IMR-90 (cell line): ENCODE data around the gene MAP3K1. TPM values are rescaled to one million over a fixed set of nuclear protein-coding genes. Genes with fewer than 3 reads are reported as not detected.

Source experiments
- ATAC-seq: fragments of 200-7000 bp; cut with Tn5 transposase; 2 replicates; pipeline ENCODE4 v1.9.1; 2020; ENCODE audit warnings: low read depth, mild to moderate bottlenecking, moderate library complexity
- BruUV-seq: library from RNA; stranded (reverse); fragments of 400-500 nt; replicated peaks from 2 replicates; lab custom pipeline; 2021; lab: Mats Ljungman, UMichigan
- CTCF ChIA-PET: fragments of 300-600 bp; formaldehyde crosslinking; extraction: SDS; loops from one replicate; lab custom pipeline; 2021; ENCODE audit warnings: antibody characterized with exemption; lab: Yijun Ruan, JAX
- POLR2A ChIA-PET: fragments of 300-600 bp; sonication (Branson Sonifier 250); formaldehyde crosslinking; loops from one replicate; lab custom pipeline; 2022; ENCODE audit warnings: antibody characterized with exemption; ENCODE audit not compliant: unreplicated experiment; lab: Charles Lee
- DNase-seq: peaks from one replicate; pipeline ENCODE4 v3.0.0; 2013
- H2AFZ ChIP-seq: replicated peaks from 2 replicates; pipeline ENCODE3; 2013; ENCODE audit warnings: low read length, mild to moderate bottlenecking; ENCODE audit not compliant: poor library complexity
- H2AK5ac ChIP-seq: 2 replicates; pipeline ENCODE4 v1.6.1; 2013; ENCODE audit warnings: low read depth, low read length, inconsistent platforms
- H2AK9ac ChIP-seq: replicated peaks from 2 replicates; pipeline ENCODE3; 2013; ENCODE audit warnings: mild to moderate bottlenecking, low read depth, low read length, moderate library complexity; ENCODE audit not compliant: poor library complexity
- H2BK120ac ChIP-seq: 2 replicates; pipeline ENCODE4 v1.6.1; 2013; ENCODE audit warnings: low read depth, low read length, inconsistent platforms
- H2BK15ac ChIP-seq: 3 replicates; pipeline ENCODE4 v1.6.1; 2013; ENCODE audit warnings: low read depth, low read length, inconsistent platforms
- H2BK20ac ChIP-seq: 2 replicates; pipeline ENCODE4 v1.6.1; 2013; ENCODE audit warnings: low read depth, mild to moderate bottlenecking, inconsistent platforms, low read length, moderate library complexity
- H2BK5ac ChIP-seq: 2 replicates; pipeline ENCODE4 v1.6.1; 2013; ENCODE audit warnings: mild to moderate bottlenecking, low read depth, low read length, inconsistent platforms; ENCODE audit not compliant: poor library complexity, severe bottlenecking
- H3K14ac ChIP-seq: replicated peaks from 2 replicates; pipeline ENCODE4 v1.6.1; 2013; ENCODE audit warnings: low read depth, low read length, inconsistent platforms
- H3K18ac ChIP-seq: 2 replicates; pipeline ENCODE4 v1.6.1; 2013; ENCODE audit warnings: low read depth, low read length, control low read depth
- H3K23ac ChIP-seq: 2 replicates; pipeline ENCODE4 v1.6.1; 2013; ENCODE audit warnings: low read depth, low read length, inconsistent platforms
- H3K27ac ChIP-seq: 2 replicates; pipeline ENCODE4 v1.5.1; 2013; ENCODE audit warnings: mild to moderate bottlenecking, control low read depth, low read length; ENCODE audit not compliant: insufficient read depth
- H3K27me3 ChIP-seq: 2 replicates; pipeline ENCODE4 v1.6.1; 2013; ENCODE audit warnings: low read length; ENCODE audit not compliant: control insufficient read depth, insufficient read depth
- H3K36me3 ChIP-seq: 2 replicates; pipeline ENCODE4 v1.6.1; 2013; ENCODE audit warnings: low read length, mixed read lengths; ENCODE audit not compliant: control insufficient read depth, insufficient read depth
- H3K4ac ChIP-seq: 2 replicates; pipeline ENCODE4 v1.6.1; 2013; ENCODE audit warnings: low read depth, low read length, inconsistent platforms
- H3K4me1 ChIP-seq: 2 replicates; pipeline ENCODE4 v1.6.1; 2013; ENCODE audit warnings: low read length, mixed read lengths; ENCODE audit not compliant: control insufficient read depth, insufficient read depth
- H3K4me2 ChIP-seq: 2 replicates; pipeline ENCODE4 v1.6.1; 2013; ENCODE audit warnings: low read depth, mild to moderate bottlenecking, control low read depth, low read length, moderate library complexity
- H3K4me3 ChIP-seq: 2 replicates; pipeline ENCODE4 v1.5.1; 2013; ENCODE audit warnings: low read depth, mild to moderate bottlenecking, control low read depth, low read length, moderate library complexity; ENCODE audit not compliant: insufficient read depth
- H3K56ac ChIP-seq: 2 replicates; pipeline ENCODE4 v1.6.1; 2013; ENCODE audit warnings: low read length, inconsistent platforms; ENCODE audit not compliant: insufficient read depth; ENCODE audit errors: extremely low read depth
- H3K79me1 ChIP-seq, 2 experiments: 2 replicates each; pipeline ENCODE4 v1.6.1; 2013; ENCODE audit warnings: low read length in 2 of 2, inconsistent platforms in 1 of 2, low read depth in 1 of 2
- H3K9ac ChIP-seq: 2 replicates; pipeline ENCODE4 v1.6.1; 2013; ENCODE audit warnings: low read depth, low read length, control low read depth
- H3K9me1 ChIP-seq: 2 replicates; pipeline ENCODE4 v1.6.1; 2013; ENCODE audit warnings: low read length, inconsistent platforms; ENCODE audit not compliant: insufficient read depth
- H3K9me3 ChIP-seq: 2 replicates; pipeline ENCODE4 v1.6.1; 2013; ENCODE audit warnings: low read length; ENCODE audit not compliant: control insufficient read depth, insufficient read depth
- H4K20me1 ChIP-seq: 2 replicates; pipeline ENCODE4 v1.6.1; 2013; ENCODE audit warnings: low read length, inconsistent platforms; ENCODE audit not compliant: insufficient read depth
- H4K5ac ChIP-seq: 2 replicates; pipeline ENCODE4 v1.6.1; 2013; ENCODE audit warnings: mild to moderate bottlenecking, low read depth, low read length, control low read depth
- H4K8ac ChIP-seq, 2 experiments: 2 replicates each; pipeline ENCODE4 v1.6.1; 2013; ENCODE audit warnings: low read depth in 2 of 2, low read length in 2 of 2, control low read depth in 1 of 2, inconsistent platforms in 1 of 2
- H4K91ac ChIP-seq: 2 replicates; pipeline ENCODE4 v1.6.1; 2013; ENCODE audit warnings: low read depth, low read length, inconsistent platforms; ENCODE audit not compliant: insufficient read depth
- CEBPB ChIP-seq: IDR thresholded peaks from 2 replicates; pipeline ENCODE4 v1.6.1; 2012; ENCODE audit warnings: low read depth, low read length, improper control_type of control experiment
- CHD1 ChIP-seq: IDR thresholded peaks from 2 replicates; pipeline ENCODE4 v1.6.1; 2012; ENCODE audit warnings: low read depth, low read length, improper control_type of control experiment
- ELK1 ChIP-seq: fragments of 150-350 bp; IDR thresholded peaks from 2 replicates; pipeline ENCODE4 v1.6.1; 2016; ENCODE audit warnings: low read depth, mild to moderate bottlenecking, low read length, moderate library complexity, borderline replicate concordance
- FOS ChIP-seq: fragments of 150-350 bp; IDR thresholded peaks from 2 replicates; pipeline ENCODE4 v1.6.1; 2016; ENCODE audit warnings: low read depth, low read length
- MAFK ChIP-seq: IDR thresholded peaks from 2 replicates; pipeline ENCODE4 v1.6.1; 2012; ENCODE audit warnings: low read depth, low read length, improper control_type of control experiment
- MAZ ChIP-seq: IDR thresholded peaks from 2 replicates; pipeline ENCODE4 v1.6.1; 2012; ENCODE audit warnings: low read depth, mild to moderate bottlenecking, low read length, improper control_type of control experiment, moderate library complexity, borderline replicate concordance
- NFE2L2 ChIP-seq: fragments of 150-350 bp; IDR thresholded peaks from 2 replicates; pipeline ENCODE4 v1.6.1; 2016; ENCODE audit warnings: low read depth, mild to moderate bottlenecking, low read length
- POLR2A ChIP-seq: IDR thresholded peaks from 2 replicates; pipeline ENCODE4 v1.6.1; 2012; ENCODE audit warnings: mild to moderate bottlenecking, low read depth, low read length
- RFX5 ChIP-seq: IDR thresholded peaks from 2 replicates; pipeline ENCODE4 v1.8.0; 2012; ENCODE audit warnings: low read depth, mild to moderate bottlenecking, low read length, moderate library complexity
- SMC3 ChIP-seq: fragments of 150-350 bp; IDR thresholded peaks from 2 replicates; pipeline ENCODE4 v1.6.1; 2016; ENCODE audit warnings: low read depth, mild to moderate bottlenecking, antibody characterized with exemption, low read length, moderate library complexity
- WGBS, 2 experiments: methylation state at CpG; one replicate each; pipeline versions ENCODE4 v1.1.5 to v1.1.7; 2013; ENCODE audit warnings: missing lambda C conversion rate in 2 of 2; ENCODE audit not compliant: insufficient read length in 1 of 2; ENCODE audit errors: extremely low coverage in 2 of 2; 5-methylcytosine and 5-hydroxymethylcytosine counted together
- dilution Hi-C: fragments of 300-500 bp; cut with HindIII; formaldehyde crosslinking; loops from one replicate; pipeline ENCODE4 v1.14.3; 2018; ENCODE audit warnings: low sequenced_read_pairs; ENCODE audit not compliant: unreplicated experiment
- in situ Hi-C: fragments of 300-500 bp; cut with MboI; formaldehyde crosslinking; loops from 3 replicates; pipeline ENCODE4 v1.14.3; 2019; ENCODE audit warnings: low sequenced_read_pairs, inconsistent platforms, mixed read lengths
- intact Hi-C: fragments of 100-400 bp; cut with micrococcal nuclease; formaldehyde crosslinking; loops from 2 replicates; pipeline ENCODE4 v1.10.0; 2022
- polyA plus RNA-seq, 3 experiments: library from polyadenylated mRNA; depleted of rRNA; stranded (reverse); fragments of >200 nt; gene quantifications; 2 replicates each; pipeline ENCODE4 v1.2.3, GENCODE V29; 2012; ENCODE audit warnings: low replicate concordance in 1 of 3
- total RNA-seq: library from RNA; depleted of rRNA; stranded (reverse); fragments of >200 nt; gene quantifications from 2 replicates; pipeline ENCODE4 v1.2.3, GENCODE V29; 2012
- TF ChIP-seq, protein P1 (sequence below): conservative IDR thresholded peaks from 2 replicates; pipeline ENCODE4 v1.5.1; 2012; ENCODE audit warnings: mild to moderate bottlenecking, low read depth, low read length, improper control_type of control experiment
- TF ChIP-seq, protein P2 (sequence below): fragments of 150-350 bp; IDR thresholded peaks from 2 replicates; pipeline ENCODE4 v1.6.1; 2017; ENCODE audit warnings: mild to moderate bottlenecking, antibody characterized with exemption, low read length, low read depth

Gene MAP3K1
- total and polyA plus RNA-seq, 2 of the 4 experiments (the other 2 are of a cell fraction), result 3.8 to 18.8 TPM

DNA sequence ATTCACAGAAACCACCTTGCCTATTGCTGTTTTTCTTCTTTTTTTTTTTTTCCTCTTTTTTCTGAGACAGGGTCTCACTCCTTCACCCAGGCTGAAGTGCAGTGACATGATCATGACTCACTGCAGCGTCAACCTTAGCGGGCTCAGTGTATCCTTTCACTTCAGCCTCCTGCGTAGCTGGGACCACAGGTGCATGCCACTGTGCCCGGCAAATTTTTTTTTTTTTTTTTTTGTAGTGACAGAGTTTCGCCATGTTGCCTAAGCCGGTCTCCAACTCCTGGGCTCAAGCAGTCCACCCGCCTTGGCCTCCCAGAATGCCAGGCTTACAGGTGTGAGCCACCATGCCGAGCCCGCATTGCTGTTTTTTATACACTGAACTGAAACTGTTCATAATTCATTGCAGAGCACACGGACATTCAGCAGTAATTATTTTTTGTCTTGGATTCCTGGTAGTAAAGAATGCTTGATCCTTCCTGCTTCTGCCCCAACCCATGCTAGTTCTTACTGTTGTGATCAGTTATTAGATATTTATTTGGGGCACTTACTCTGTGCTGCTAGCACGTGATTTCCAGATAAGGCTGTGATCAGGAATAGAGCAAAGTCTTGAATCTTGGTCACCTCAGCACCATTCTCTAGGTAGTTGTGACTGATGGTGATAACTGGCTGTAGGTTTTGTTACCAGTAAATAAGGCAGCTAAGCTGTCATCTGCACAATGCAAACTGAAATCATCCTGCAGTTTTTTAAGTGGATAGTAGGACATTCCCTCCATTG, 14.0 kb downstream of the MAP3K1 start (continued):
- TF ChIP-seq MAZ (no peak), SMC3 (no peak)

DNA sequence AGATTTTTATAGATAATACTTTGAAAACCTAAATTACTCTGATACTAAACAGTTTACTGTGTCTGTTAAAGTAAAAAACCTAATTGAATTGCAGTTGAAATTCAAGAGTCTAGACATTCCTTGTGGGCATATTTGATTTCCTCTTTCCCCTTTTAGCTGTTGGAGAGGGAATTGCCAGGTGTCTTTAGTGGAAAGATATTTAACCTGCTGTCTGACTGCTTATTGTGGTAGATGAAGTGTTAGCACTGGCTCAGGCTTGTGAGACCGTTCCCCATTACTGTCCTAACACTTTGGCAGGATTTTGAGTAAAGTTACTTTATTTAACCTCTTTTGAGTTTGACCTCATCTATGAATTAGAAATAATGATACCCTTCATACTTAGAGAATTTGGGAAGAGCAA, 16.4 kb downstream of the MAP3K1 start:
- H4K91ac ChIP-seq, result no peak overlapping the region
- no peak overlapping the region; the same call in 2 of the 3 replicates for H2BK15ac ChIP-seq
- H4K5ac ChIP-seq, result no peak overlapping the region
- no peak overlapping the region for H2BK120ac ChIP-seq
- in situ Hi-C loops (loop anchor here (10.0 kb wide), 1 partner anchor 857 kb away; no protein-coding TSS in a partner anchor), dilution Hi-C loops (no loop called here), intact Hi-C loops (loop anchor here (10.0 kb wide), 2 partner anchors 487 to 897 kb away; no protein-coding TSS in a partner anchor)
- no peak overlapping the region for H2AK5ac ChIP-seq
- no peak overlapping the region for H3K4ac ChIP-seq
- no peak overlapping the region for H2BK5ac ChIP-seq
- H4K8ac ChIP-seq, result no peak overlapping the region
- no peak overlapping the region for H3K4me3 ChIP-seq
- peaks cover 32 to 76% of the 10 kb centered on the region in 2 experiments for H3K79me1 ChIP-seq
- peak overlapping the region; percentile 63; the same call in 1 of the 2 replicates for H3K14ac ChIP-seq
- H4K20me1 ChIP-seq, result peaks cover 73% of the 10 kb centered on the region
- no peak for ATAC-seq
- H3K36me3 ChIP-seq, result no peaks in the 10 kb centered on the region
- H3K9me1 ChIP-seq, result peaks cover 32% of the 10 kb centered on the region
- H2AFZ ChIP-seq, result no peak overlapping the region
- CTCF ChIA-PET, result interaction anchor here (1.3 kb wide), 1 partner anchor 561 kb away, joined by 5 read pairs; no protein-coding TSS in a partner anchor
- H2BK20ac ChIP-seq, result no peak overlapping the region
- H3K23ac ChIP-seq, result no peak overlapping the region
- no peak overlapping the region for H3K18ac ChIP-seq
- H3K4me2 ChIP-seq, result no peak overlapping the region
- H2AK9ac ChIP-seq, result no peak overlapping the region
- H3K4me1 ChIP-seq, result peaks cover 12% of the 10 kb centered on the region
- no peaks in the 10 kb centered on the region for H3K27me3 ChIP-seq
- POLR2A ChIA-PET, result no interaction called here
- no peak overlapping the region for H3K56ac ChIP-seq
- no peak overlapping the region for H3K27ac ChIP-seq
- DNase-seq, result no peak
- H3K9me3 ChIP-seq, result no peaks in the 10 kb centered on the region
- BruUV-seq, result no TSS peak
- no peak overlapping the region for H3K9ac ChIP-seq
- WGBS, 2 experiments, result no CpG with 5 or more reads among the region's 1 CpG
- TF ChIP-seq POLR2A, result no peak
- TF ChIP-seq RFX5, result no peak
- TF ChIP-seq CEBPB, result no peak
- no peak for TF ChIP-seq MAZ
- TF ChIP-seq FOS, result no peak
- TF ChIP-seq, protein P1, sequence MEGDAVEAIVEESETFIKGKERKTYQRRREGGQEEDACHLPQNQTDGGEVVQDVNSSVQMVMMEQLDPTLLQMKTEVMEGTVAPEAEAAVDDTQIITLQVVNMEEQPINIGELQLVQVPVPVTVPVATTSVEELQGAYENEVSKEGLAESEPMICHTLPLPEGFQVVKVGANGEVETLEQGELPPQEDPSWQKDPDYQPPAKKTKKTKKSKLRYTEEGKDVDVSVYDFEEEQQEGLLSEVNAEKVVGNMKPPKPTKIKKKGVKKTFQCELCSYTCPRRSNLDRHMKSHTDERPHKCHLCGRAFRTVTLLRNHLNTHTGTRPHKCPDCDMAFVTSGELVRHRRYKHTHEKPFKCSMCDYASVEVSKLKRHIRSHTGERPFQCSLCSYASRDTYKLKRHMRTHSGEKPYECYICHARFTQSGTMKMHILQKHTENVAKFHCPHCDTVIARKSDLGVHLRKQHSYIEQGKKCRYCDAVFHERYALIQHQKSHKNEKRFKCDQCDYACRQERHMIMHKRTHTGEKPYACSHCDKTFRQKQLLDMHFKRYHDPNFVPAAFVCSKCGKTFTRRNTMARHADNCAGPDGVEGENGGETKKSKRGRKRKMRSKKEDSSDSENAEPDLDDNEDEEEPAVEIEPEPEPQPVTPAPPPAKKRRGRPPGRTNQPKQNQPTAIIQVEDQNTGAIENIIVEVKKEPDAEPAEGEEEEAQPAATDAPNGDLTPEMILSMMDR, result no peak
- no peak for TF ChIP-seq MAFK
- TF ChIP-seq NFE2L2, result no peak
- TF ChIP-seq ELK1, result no peak
- TF ChIP-seq CHD1, result no peak
- TF ChIP-seq, protein P2, sequence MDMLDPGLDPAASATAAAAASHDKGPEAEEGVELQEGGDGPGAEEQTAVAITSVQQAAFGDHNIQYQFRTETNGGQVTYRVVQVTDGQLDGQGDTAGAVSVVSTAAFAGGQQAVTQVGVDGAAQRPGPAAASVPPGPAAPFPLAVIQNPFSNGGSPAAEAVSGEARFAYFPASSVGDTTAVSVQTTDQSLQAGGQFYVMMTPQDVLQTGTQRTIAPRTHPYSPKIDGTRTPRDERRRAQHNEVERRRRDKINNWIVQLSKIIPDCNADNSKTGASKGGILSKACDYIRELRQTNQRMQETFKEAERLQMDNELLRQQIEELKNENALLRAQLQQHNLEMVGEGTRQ, result no peak
